H9 (cell line): ENCODE data around the gene HRAS. TPM values are rescaled to one million over a fixed set of nuclear protein-coding genes. Genes with fewer than 3 reads are reported as not detected.

ENCODE experiments used
- DNase-seq: peaks from one replicate; pipeline ENCODE4 v3.0.0-alpha.2; 2017
- H2AFZ ChIP-seq: one replicate; pipeline ENCODE4 v1.6.1; 2013; ENCODE audit warnings: mild to moderate bottlenecking, low read length, control low read depth, moderate library complexity
- H2AK5ac ChIP-seq: 2 replicates; pipeline ENCODE4 v1.6.1; 2013; ENCODE audit warnings: low read length, control low read depth, mixed read lengths; ENCODE audit not compliant: insufficient read length
- H2BK120ac ChIP-seq: one replicate; pipeline ENCODE4 v1.6.1; 2013; ENCODE audit warnings: low read depth, mild to moderate bottlenecking, low read length, control low read depth, inconsistent platforms; ENCODE audit not compliant: poor library complexity, severe bottlenecking
- H2BK12ac ChIP-seq: 2 replicates; pipeline ENCODE4 v1.6.1; 2013; ENCODE audit warnings: low read length, control low read depth, mixed read lengths, low read depth; ENCODE audit not compliant: insufficient read length
- H2BK15ac ChIP-seq: 2 replicates; pipeline ENCODE4 v1.6.1; 2013; ENCODE audit warnings: low read depth, low read length, control low read depth
- H2BK20ac ChIP-seq: one replicate; pipeline ENCODE4 v1.6.1; 2013; ENCODE audit warnings: low read depth, mild to moderate bottlenecking, low read length, control low read depth, inconsistent platforms; ENCODE audit not compliant: poor library complexity, severe bottlenecking
- H2BK5ac ChIP-seq: 2 replicates; pipeline ENCODE4 v1.6.1; 2013; ENCODE audit warnings: low read length, control low read depth, mixed read lengths; ENCODE audit not compliant: insufficient read length
- H3K14ac ChIP-seq: 2 replicates; pipeline ENCODE4 v1.6.1; 2013; ENCODE audit warnings: low read length, control low read depth; ENCODE audit not compliant: insufficient read depth
- H3K18ac ChIP-seq: 2 replicates; pipeline ENCODE4 v1.6.1; 2013; ENCODE audit warnings: low read depth, mild to moderate bottlenecking, mixed read lengths, low read length, control low read depth; ENCODE audit not compliant: insufficient read length
- H3K23ac ChIP-seq: 2 replicates; pipeline ENCODE4 v1.6.1; 2013; ENCODE audit warnings: low read length, control low read depth, mixed read lengths, low read depth; ENCODE audit not compliant: insufficient read length
- H3K23me2 ChIP-seq: 2 replicates; pipeline ENCODE4 v1.6.1; 2013; ENCODE audit warnings: low read depth, mild to moderate bottlenecking, mixed read lengths, low read length, control low read depth; ENCODE audit not compliant: insufficient read length, poor library complexity, severe bottlenecking
- H3K27ac ChIP-seq: 2 replicates; pipeline ENCODE4 v1.5.1; 2013; ENCODE audit warnings: low read length, control low read depth, mixed read lengths, low read depth; ENCODE audit not compliant: insufficient read length
- H3K27me3 ChIP-seq: 2 replicates; pipeline ENCODE4 v1.6.1; 2013; ENCODE audit warnings: low read length, control low read depth, inconsistent platforms; ENCODE audit not compliant: insufficient read depth
- H3K4ac ChIP-seq: 2 replicates; pipeline ENCODE4 v1.6.1; 2013; ENCODE audit warnings: low read depth, mild to moderate bottlenecking, control low read depth, inconsistent platforms, low read length, moderate library complexity
- H3K4me1 ChIP-seq: 2 replicates; pipeline ENCODE4 v1.6.1; 2013; ENCODE audit warnings: low read length, control low read depth, inconsistent platforms; ENCODE audit not compliant: insufficient read depth
- H3K4me2 ChIP-seq: 2 replicates; pipeline ENCODE4 v1.6.1; 2013; ENCODE audit warnings: low read length, control low read depth, mixed read lengths; ENCODE audit not compliant: insufficient read length, insufficient read depth
- H3K56ac ChIP-seq: 2 replicates; pipeline ENCODE4 v1.6.1; 2013; ENCODE audit warnings: low read depth, mild to moderate bottlenecking, mixed read lengths, low read length, control low read depth; ENCODE audit not compliant: insufficient read length
- H3K79me1 ChIP-seq: 2 replicates; pipeline ENCODE4 v1.6.1; 2013; ENCODE audit warnings: low read depth, mild to moderate bottlenecking, moderate library complexity, low read length, control low read depth, inconsistent platforms; ENCODE audit not compliant: insufficient read depth, poor library complexity, severe bottlenecking
- H3K79me2 ChIP-seq: 2 replicates; pipeline ENCODE4 v1.6.1; 2013; ENCODE audit warnings: low read length, control low read depth, inconsistent platforms; ENCODE audit not compliant: insufficient read depth
- H3K9ac ChIP-seq: 2 replicates; pipeline ENCODE4 v1.6.1; 2013; ENCODE audit warnings: low read length, control low read depth, mixed read lengths; ENCODE audit not compliant: insufficient read length; ENCODE audit errors: extremely low read depth
- H3K9me3 ChIP-seq: one replicate; pipeline ENCODE4 v1.6.1; 2013; ENCODE audit warnings: low read depth, low read length, inconsistent platforms; ENCODE audit not compliant: control insufficient read depth
- H3T11ph ChIP-seq: one replicate; pipeline ENCODE4 v1.6.1; 2013; ENCODE audit warnings: mild to moderate bottlenecking, low read length, control low read depth, inconsistent platforms
- H4K20me1 ChIP-seq: one replicate; pipeline ENCODE4 v1.6.1; 2013; ENCODE audit not compliant: control insufficient read depth, insufficient read length, insufficient read depth
- H4K5ac ChIP-seq: 2 replicates; pipeline ENCODE4 v1.6.1; 2013; ENCODE audit warnings: low read depth, mild to moderate bottlenecking, mixed read lengths, low read length, control low read depth; ENCODE audit not compliant: insufficient read length
- H4K8ac ChIP-seq: replicated peaks from 2 replicates; pipeline ENCODE4 v1.6.1; 2013; ENCODE audit warnings: low read length, control low read depth, mixed read lengths, low read depth; ENCODE audit not compliant: insufficient read length
- H4K91ac ChIP-seq: 2 replicates; pipeline ENCODE4 v1.6.1; 2013; ENCODE audit warnings: low read depth, mild to moderate bottlenecking, moderate library complexity, mixed read lengths, low read length, control low read depth; ENCODE audit not compliant: insufficient read length
- H3K27ac Mint-ChIP-seq, 3 experiments: 2 replicates in 2 of 3; 3 replicates in 1 of 3; pipeline ENCODE4 v1.8.0; 2020 to 2021; ENCODE audit warnings: mixed read lengths in 3 of 3, mild to moderate bottlenecking in 1 of 3, moderate library complexity in 1 of 3
- H3K27me3 Mint-ChIP-seq: 2 replicates; pipeline ENCODE4 v1.8.0; 2021; ENCODE audit warnings: low read depth, mild to moderate bottlenecking, moderate library complexity, mixed read lengths
- H3K36me3 Mint-ChIP-seq, 3 experiments: 2 replicates in 2 of 3; 3 replicates in 1 of 3; pipeline ENCODE4 v1.8.0; 2020 to 2021; ENCODE audit warnings: low read depth in 3 of 3, mixed read lengths in 3 of 3; ENCODE audit not compliant: insufficient read depth in 1 of 3
- H3K4me1 Mint-ChIP-seq, 2 experiments: 2 replicates each; pipeline ENCODE4 v1.8.0; 2020; ENCODE audit warnings: mixed read lengths in 2 of 2
- H3K4me3 Mint-ChIP-seq, 2 experiments: 2 replicates in 1 of 2; 3 replicates in 1 of 2; pipeline ENCODE4 v1.8.0; 2020 to 2021; ENCODE audit warnings: mild to moderate bottlenecking in 2 of 2, mixed read lengths in 2 of 2, moderate library complexity in 1 of 2
- H3K9me3 Mint-ChIP-seq, 2 experiments: 2 replicates in 1 of 2; 3 replicates in 1 of 2; pipeline ENCODE4 v1.8.0; 2020; ENCODE audit warnings: mild to moderate bottlenecking in 2 of 2, mixed read lengths in 2 of 2, moderate library complexity in 1 of 2
- WGBS: extraction: QIAGEN DNeasy Blood & Tissue Kit; methylation state at CpG from one replicate; pipeline ENCODE4 v1.1.7; 2013; ENCODE audit warnings: missing lambda C conversion rate, low lambda C conversion rate, mixed read lengths; ENCODE audit not compliant: insufficient read length; ENCODE audit errors: extremely low coverage; 5-methylcytosine and 5-hydroxymethylcytosine counted together
- total RNA-seq: library from RNA; stranded (reverse); gene quantifications from 2 replicates; pipeline ENCODE4 v1.2.1, GENCODE V29; 2021
- TF ChIP-seq, protein P1 (sequence below): fragments of 200-600 bp; sonication (generic); conservative IDR thresholded peaks from 3 replicates; pipeline ENCODE4 v1.8.0; 2021; ENCODE audit warnings: antibody characterized with exemption, mild to moderate bottlenecking

Gene HRAS
- total RNA-seq, 1 experiment from 2014 or later = 61.8 TPM

DNA sequence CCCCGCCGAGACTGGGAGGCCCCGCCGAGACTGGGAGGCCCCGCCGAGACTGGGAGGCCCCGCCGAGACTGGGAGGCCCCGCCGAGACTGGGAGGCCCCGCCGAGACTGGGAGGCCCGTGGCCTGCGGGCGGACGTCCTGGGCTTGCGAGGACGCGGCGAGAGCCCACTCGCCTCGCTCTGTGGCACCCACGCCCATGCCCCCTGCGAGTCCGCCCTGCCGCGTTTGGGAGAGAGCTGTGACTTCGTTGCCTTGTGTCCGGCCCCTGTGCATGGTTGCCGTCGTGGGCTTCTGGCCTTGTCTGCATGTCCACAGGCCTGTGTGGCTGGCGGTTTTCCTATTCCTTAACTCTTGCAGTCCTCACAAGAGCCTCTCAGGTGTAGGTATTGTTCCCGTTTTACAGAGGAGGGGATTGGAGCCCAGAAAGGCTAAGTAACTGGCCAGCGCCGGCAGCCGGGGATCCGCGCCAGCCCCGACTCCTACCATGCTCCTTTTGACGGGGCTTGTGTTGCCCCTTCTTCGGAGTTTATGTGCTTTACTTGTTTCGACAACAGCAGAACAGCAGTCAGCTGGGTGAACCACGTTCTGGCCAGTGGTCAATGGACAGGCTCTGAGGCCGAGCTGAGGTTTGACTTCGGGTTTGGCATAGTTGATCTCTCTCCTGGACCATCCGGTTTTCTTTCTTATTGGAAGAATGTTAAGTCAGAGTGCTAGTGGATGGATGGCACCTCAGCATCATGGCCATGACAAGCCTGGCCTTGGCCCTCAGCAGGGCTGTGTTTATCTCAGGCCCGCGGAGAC, 41.6 kb upstream of the HRAS start:
- no peak overlapping the region for H3K56ac ChIP-seq
- no peaks in the 10 kb centered on the region for H3K9me3 ChIP-seq
- H4K5ac ChIP-seq = no peak overlapping the region
- H3K27ac ChIP-seq = no peak overlapping the region
- peaks cover 16% of the 10 kb centered on the region for H3K23me2 ChIP-seq
- H2BK15ac ChIP-seq = no peak overlapping the region
- peaks cover 42% of the 10 kb centered on the region; the same call in 1 of the 2 replicates for H3K79me2 ChIP-seq
- no peak overlapping the region for H3K4ac ChIP-seq
- no peak overlapping the region for H4K8ac ChIP-seq
- TF ChIP-seq, protein P1, sequence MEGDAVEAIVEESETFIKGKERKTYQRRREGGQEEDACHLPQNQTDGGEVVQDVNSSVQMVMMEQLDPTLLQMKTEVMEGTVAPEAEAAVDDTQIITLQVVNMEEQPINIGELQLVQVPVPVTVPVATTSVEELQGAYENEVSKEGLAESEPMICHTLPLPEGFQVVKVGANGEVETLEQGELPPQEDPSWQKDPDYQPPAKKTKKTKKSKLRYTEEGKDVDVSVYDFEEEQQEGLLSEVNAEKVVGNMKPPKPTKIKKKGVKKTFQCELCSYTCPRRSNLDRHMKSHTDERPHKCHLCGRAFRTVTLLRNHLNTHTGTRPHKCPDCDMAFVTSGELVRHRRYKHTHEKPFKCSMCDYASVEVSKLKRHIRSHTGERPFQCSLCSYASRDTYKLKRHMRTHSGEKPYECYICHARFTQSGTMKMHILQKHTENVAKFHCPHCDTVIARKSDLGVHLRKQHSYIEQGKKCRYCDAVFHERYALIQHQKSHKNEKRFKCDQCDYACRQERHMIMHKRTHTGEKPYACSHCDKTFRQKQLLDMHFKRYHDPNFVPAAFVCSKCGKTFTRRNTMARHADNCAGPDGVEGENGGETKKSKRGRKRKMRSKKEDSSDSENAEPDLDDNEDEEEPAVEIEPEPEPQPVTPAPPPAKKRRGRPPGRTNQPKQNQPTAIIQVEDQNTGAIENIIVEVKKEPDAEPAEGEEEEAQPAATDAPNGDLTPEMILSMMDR = no peak
- no peaks in the 10 kb centered on the region for H3K4me1 ChIP-seq
- no peak overlapping the region for H4K91ac ChIP-seq
- H3K14ac ChIP-seq = peak overlapping the region; percentile 84
- Mint-ChIP-seq H3K9me3 (no peaks in the 10 kb centered on the region), H3K27ac (peak overlapping the region; percentile 66 to 81 (median 79); a peak in 5 of 7 replicates), H3K4me1 (peaks cover 23 to 28% of the 10 kb centered on the region in 2 experiments), H3K27me3 (peaks cover 14% of the 10 kb centered on the region), H3K36me3 (peaks cover 8 to 19% (median 11%) of the 10 kb centered on the region in 3 experiments; a peak in 6 of 7 replicates), H3K4me3 (peak overlapping the region; percentile 86 to 91)
- H3K4me2 ChIP-seq = peak overlapping the region; percentile 94
- no peak overlapping the region for H3T11ph ChIP-seq
- peak overlapping the region; percentile 19 for H3K23ac ChIP-seq
- H3K79me1 ChIP-seq = peaks cover 10% of the 10 kb centered on the region
- H2AK5ac ChIP-seq = no peak overlapping the region
- H4K20me1 ChIP-seq = no peaks in the 10 kb centered on the region
- H2AFZ ChIP-seq = no peak overlapping the region
- H2BK20ac ChIP-seq = no peak overlapping the region
- no peaks in the 10 kb centered on the region; the same call in 1 of the 2 replicates for H3K27me3 ChIP-seq
- H3K9ac ChIP-seq = peak overlapping the region; percentile 93
- no peak overlapping the region for H2BK5ac ChIP-seq
- no peak for DNase-seq
- H3K18ac ChIP-seq = peak overlapping the region; percentile 52
- H2BK120ac ChIP-seq = no peak overlapping the region
- no peak overlapping the region for H2BK12ac ChIP-seq
- WGBS = no CpG with 5 or more reads among the region's 48 CpGs
